ENCODE results near the gene PPP4R2. TPM values are rescaled to one million over a fixed set of nuclear protein-coding genes. Genes with fewer than 3 reads are reported as not detected.
A peak's percentile ranks its signal among the peaks of the same experiment; 100 is the strongest.

PPP4R2 gene
- total RNA-seq, 8 experiments from 2014 or later: 39.7 to 74.6 (median 48.5) TPM

- no peak for ATAC-seq (replicated peaks in 6 of 8)
These were observed 73.3 kb downstream of the PPP4R2 start for GRCh38 chr3:73069775-73070444.

GRCh38 chr3:73070675-73071575 is 74.3 kb downstream of the PPP4R2 start:
- no peak overlapping the region for H3K27ac ChIP-seq
- in situ Hi-C loops (cut with MboI; ENCODE audit: low pct_unique_long_range_greater_than_20kb in 2 of 9, low sequenced_read_pairs in 9 of 9, unreplicated experiment in 9 of 9): loop anchor here in 2 of 9 experiments (10.0 to 25.0 kb wide), 3 partner anchors 136 to 1359 kb away; no protein-coding TSS in a partner anchor
- ATAC-seq (replicated peaks in 6 of 8): peak in 3 of 8 experiments; percentile 62 to 81 (median 75)
- WGBS, 10 experiments: 11 to 73% (median 42%) methylated on average over 1 to 4 of the region's 6 CpGs
- no peak overlapping the region for H3K4me3 ChIP-seq
- H3K4me1 ChIP-seq (replicated peaks in 1 of 2): no peaks in the 10 kb centered on the region

More at GRCh38 chr3:73069775-73070444, 73.3 kb downstream of the PPP4R2 start:
- 43 to 89% (median 78%) methylated on average over 1 to 7 of the region's 14 CpGs; no CpG with 5 or more reads in 3 of the 10 experiments for whole genome bisulfite sequencing, 10 experiments
- in situ Hi-C loops (cut with MboI; ENCODE audit: low pct_unique_long_range_greater_than_20kb in 2 of 9, low sequenced_read_pairs in 9 of 9, unreplicated experiment in 9 of 9): loop anchor here in 2 of 9 experiments (10.0 to 25.0 kb wide), 3 partner anchors 135 to 1358 kb away; no protein-coding TSS in a partner anchor
- Histone ChIP-seq H3K4me1 (replicated peaks in 1 of 2) (no peaks in the 10 kb centered on the region), H3K27ac (no peak overlapping the region), H3K4me3 (no peak overlapping the region)

GRCh38 chr3:73071952-73072351 is 75.3 kb downstream of the PPP4R2 start:
- in situ Hi-C loops (cut with MboI; ENCODE audit: low pct_unique_long_range_greater_than_20kb in 2 of 9, low sequenced_read_pairs in 9 of 9, unreplicated experiment in 9 of 9): loop anchor here in 2 of 9 experiments (10.0 to 25.0 kb wide), 3 partner anchors 137 to 1360 kb away; no protein-coding TSS in a partner anchor
- WGBS, 10 experiments: 86 to 100% (median 100%) methylated on average over 1 of the region's 1 CpG; no CpG with 5 or more reads in 7 of the 10 experiments
- no peak overlapping the region for H3K27ac ChIP-seq

GRCh38 chr3:73072634-73073033 is 76.0 kb downstream of the PPP4R2 start:
- in situ Hi-C loops (cut with MboI; ENCODE audit: low pct_unique_long_range_greater_than_20kb in 2 of 9, low sequenced_read_pairs in 9 of 9, unreplicated experiment in 9 of 9): loop anchor here in 2 of 9 experiments (10.0 to 25.0 kb wide), 3 partner anchors 138 to 1360 kb away; no protein-coding TSS in a partner anchor
- no peaks in the 10 kb centered on the region for H3K4me1 ChIP-seq (replicated peaks in 1 of 2)
- no peak overlapping the region for H3K4me3 ChIP-seq
- no peak for ATAC-seq (replicated peaks in 6 of 8)
- no peak overlapping the region for H3K27ac ChIP-seq
- WGBS, 10 experiments: 11 to 86% (median 73%) methylated on average over 1 of the region's 1 CpG; no CpG with 5 or more reads in 6 of the 10 experiments

More at GRCh38 chr3:73071952-73072351, 75.3 kb downstream of the PPP4R2 start:
- no peak overlapping the region for H3K4me3 ChIP-seq
- ATAC-seq (replicated peaks in 6 of 8): no peak
- H3K4me1 ChIP-seq (replicated peaks in 1 of 2): no peaks in the 10 kb centered on the region

GRCh38 chr3:73073091-73073707 is 76.6 kb downstream of the PPP4R2 start:
- in situ Hi-C loops (cut with MboI; ENCODE audit: low pct_unique_long_range_greater_than_20kb in 2 of 9, low sequenced_read_pairs in 9 of 9, unreplicated experiment in 9 of 9): loop anchor here in 2 of 9 experiments (10.0 to 25.0 kb wide), 3 partner anchors 138 to 1361 kb away; no protein-coding TSS in a partner anchor
- ATAC-seq (replicated peaks in 6 of 8): no peak
- WGBS, 10 experiments: 57 to 100% (median 86%) methylated on average over 1 to 4 of the region's 4 CpGs; no CpG with 5 or more reads in 2 of the 10 experiments
- Histone ChIP-seq H3K27ac (no peak overlapping the region), H3K4me3 (no peak overlapping the region), H3K4me1 (replicated peaks in 1 of 2) (no peaks in the 10 kb centered on the region)

- Histone ChIP-seq H3K4me1 (replicated peaks in 1 of 2) (no peaks in the 10 kb centered on the region), H3K4me3 (no peak overlapping the region), H3K27ac (no peak overlapping the region)
- WGBS, 10 experiments: 60 to 91% (median 74%) methylated on average over 2 to 8 of the region's 8 CpGs; no CpG with 5 or more reads in 1 of the 10 experiments
- no peak for ATAC-seq (replicated peaks in 6 of 8)
- in situ Hi-C loops (cut with MboI; ENCODE audit: low pct_unique_long_range_greater_than_20kb in 2 of 9, low sequenced_read_pairs in 9 of 9, unreplicated experiment in 9 of 9): loop anchor here in 6 of 9 experiments (10.0 to 25.0 kb wide), 4 partner anchors 137 to 1362 kb away; no protein-coding TSS in a partner anchor
These were observed 78.2 kb downstream of the PPP4R2 start for GRCh38 chr3:73074781-73075180.

- Histone ChIP-seq H3K4me1 (replicated peaks in 1 of 2) (no peaks in the 10 kb centered on the region), H3K4me3 (no peak overlapping the region), H3K27ac (no peak overlapping the region)
- in situ Hi-C loops (cut with MboI; ENCODE audit: low pct_unique_long_range_greater_than_20kb in 2 of 9, low sequenced_read_pairs in 9 of 9, unreplicated experiment in 9 of 9): loop anchor here in 4 of 9 experiments (25.0 kb wide), 3 partner anchors 143 to 1368 kb away; no protein-coding TSS in a partner anchor
- 50 to 82% (median 67%) methylated on average over 1 to 17 of the region's 17 CpGs for WGBS, 10 experiments
- ATAC-seq (replicated peaks in 6 of 8): no peak
These were observed 83.8 kb downstream of the PPP4R2 start for GRCh38 chr3:73080216-73080966.

GRCh38 chr3:73081140-73081539 is 84.5 kb downstream of the PPP4R2 start:
- Histone ChIP-seq H3K27ac (no peak overlapping the region), H3K4me3 (no peak overlapping the region), H3K4me1 (replicated peaks in 1 of 2) (no peaks in the 10 kb centered on the region)
- in situ Hi-C loops (cut with MboI; ENCODE audit: low pct_unique_long_range_greater_than_20kb in 2 of 9, low sequenced_read_pairs in 9 of 9, unreplicated experiment in 9 of 9): loop anchor here in 4 of 9 experiments (25.0 kb wide), 3 partner anchors 144 to 1369 kb away; no protein-coding TSS in a partner anchor
- WGBS, 10 experiments: 90 to 100% (median 93%) methylated on average over 1 to 4 of the region's 8 CpGs; no CpG with 5 or more reads in 5 of the 10 experiments
- ATAC-seq (replicated peaks in 6 of 8): no peak

- ATAC-seq (replicated peaks in 6 of 8): no peak
- in situ Hi-C loops (cut with MboI; ENCODE audit: low pct_unique_long_range_greater_than_20kb in 2 of 9, low sequenced_read_pairs in 9 of 9, unreplicated experiment in 9 of 9): loop anchor here in 4 of 9 experiments (25.0 kb wide), 3 partner anchors 147 to 1372 kb away; no protein-coding TSS in a partner anchor
- no peaks in the 10 kb centered on the region for H3K4me1 ChIP-seq (replicated peaks in 1 of 2)
- H3K27ac ChIP-seq: no peak overlapping the region
- H3K4me3 ChIP-seq: no peak overlapping the region
- WGBS, 10 experiments: 60 to 100% (median 87%) methylated on average over 1 to 2 of the region's 2 CpGs; no CpG with 5 or more reads in 2 of the 10 experiments
These were observed 87.6 kb downstream of the PPP4R2 start for GRCh38 chr3:73084170-73084569.

- Histone ChIP-seq H3K4me1 (replicated peaks in 1 of 2) (no peaks in the 10 kb centered on the region), H3K27ac (no peak overlapping the region), H3K4me3 (no peak overlapping the region)
- 0 to 89% (median 20%) methylated on average over 2 to 8 of the region's 8 CpGs; no CpG with 5 or more reads in 1 of the 10 experiments for WGBS, 10 experiments
- ATAC-seq (replicated peaks in 6 of 8): peak in 5 of 8 experiments; percentile 41 to 75 (median 60)
- in situ Hi-C loops (cut with MboI; ENCODE audit: low pct_unique_long_range_greater_than_20kb in 2 of 9, low sequenced_read_pairs in 9 of 9, unreplicated experiment in 9 of 9): loop anchor here in 4 of 9 experiments (25.0 kb wide), 3 partner anchors 149 to 1374 kb away; no protein-coding TSS in a partner anchor
These were observed 89.5 kb downstream of the PPP4R2 start for GRCh38 chr3:73086071-73086494.

GRCh38 chr3:73094129-73094528 is 97.5 kb downstream of the PPP4R2 start:
- ATAC-seq (replicated peaks in 6 of 8): peak in 1 of 8 experiments; percentile 79
- Histone ChIP-seq H3K4me1 (replicated peaks in 1 of 2) (no peaks in the 10 kb centered on the region), H3K27ac (no peak overlapping the region), H3K4me3 (no peak overlapping the region)
- 80 to 100% (median 88%) methylated on average over 1 to 3 of the region's 6 CpGs; no CpG with 5 or more reads in 5 of the 10 experiments for WGBS, 10 experiments
- in situ Hi-C loops (cut with MboI; ENCODE audit: low pct_unique_long_range_greater_than_20kb in 2 of 9, low sequenced_read_pairs in 9 of 9, unreplicated experiment in 9 of 9): loop anchor here in 4 of 9 experiments (25.0 kb wide), 3 partner anchors 157 to 1382 kb away; no protein-coding TSS in a partner anchor
